CD4-positive, CD25-positive, alpha-beta regulatory T cell (primary cell): ENCODE measurements around the gene NOP9. TPM values are rescaled to one million over a fixed set of nuclear protein-coding genes. Genes with fewer than 3 reads are reported as not detected.

Experiments used
- ATAC-seq, 2 donors: fragments of 150-1000 bp; cut with Tn5 transposase; one replicate each; pipeline ENCODE4 v1.10.0; 2021; ENCODE audit warnings: low read depth in 2 of 2, moderate number of reproducible peaks in 2 of 2, moderate library complexity in 1 of 2
- DNase-seq, 3 donors: peaks; one replicate each; pipeline versions ENCODE4 v3.0.0 to v3.0.0-alpha.2; 2012 to 2022; ENCODE audit warnings: mixed read lengths in 1 of 3
- H3K27ac ChIP-seq: one replicate; pipeline ENCODE4 v1.7.0; 2013; ENCODE audit warnings: mild to moderate bottlenecking, low read length; ENCODE audit not compliant: insufficient read depth, poor library complexity, severe bottlenecking
- H3K27me3 ChIP-seq: one replicate; pipeline ENCODE4 v1.7.0; 2013; ENCODE audit warnings: low read length; ENCODE audit not compliant: control insufficient read depth, insufficient read depth
- H3K36me3 ChIP-seq: one replicate; pipeline ENCODE4 v1.7.0; 2013; ENCODE audit warnings: mild to moderate bottlenecking, low read length, moderate library complexity; ENCODE audit not compliant: control insufficient read depth, insufficient read depth
- H3K4me1 ChIP-seq: 2 replicates; pipeline ENCODE4 v1.7.0; 2013; ENCODE audit warnings: mild to moderate bottlenecking, low read length; ENCODE audit not compliant: insufficient read depth, control insufficient read depth, poor library complexity, severe bottlenecking
- H3K4me3 ChIP-seq: one replicate; pipeline ENCODE4 v1.7.0; 2013; ENCODE audit warnings: low read depth, mild to moderate bottlenecking, low read length, moderate library complexity
- H3K9me3 ChIP-seq, 2 experiments: 1 replicate in 1 of 2; 2 replicates in 1 of 2; pipeline ENCODE4 v1.7.0; 2013; ENCODE audit warnings: low read length in 2 of 2, mild to moderate bottlenecking in 1 of 2, moderate library complexity in 1 of 2; ENCODE audit not compliant: control insufficient read depth in 2 of 2
- H3K27ac Mint-ChIP-seq, 3 donors: one replicate each; pipeline ENCODE4 v1.8.0; 2020 to 2022; ENCODE audit warnings: mild to moderate bottlenecking in 3 of 3, mixed read lengths in 3 of 3, moderate library complexity in 2 of 3
- H3K27me3 Mint-ChIP-seq: one replicate; pipeline ENCODE4 v1.8.0; 2022; ENCODE audit warnings: mild to moderate bottlenecking, mixed read lengths
- H3K36me3 Mint-ChIP-seq: one replicate; pipeline ENCODE4 v1.8.0; 2020; ENCODE audit warnings: mixed read lengths
- H3K4me1 Mint-ChIP-seq, 4 donors: one replicate each; pipeline ENCODE4 v1.8.0; 2020 to 2022; ENCODE audit warnings: mixed read lengths in 4 of 4, mild to moderate bottlenecking in 1 of 4
- H3K4me3 Mint-ChIP-seq, 4 donors: one replicate each; pipeline ENCODE4 v1.8.0; 2020 to 2022; ENCODE audit warnings: mild to moderate bottlenecking in 4 of 4, mixed read lengths in 4 of 4, moderate library complexity in 3 of 4
- H3K9me3 Mint-ChIP-seq, 7 donors: one replicate each; pipeline ENCODE4 v1.8.0; 2020 to 2022; ENCODE audit warnings: mixed read lengths in 7 of 7, mild to moderate bottlenecking in 3 of 7, moderate library complexity in 2 of 7
- polyA plus RNA-seq, 4 donors: library from polyadenylated mRNA; unstranded; fragments of 300-500 nt; fragmentation: Illumina TruSeq; gene quantifications; one replicate each; pipeline ENCODE4 v1.2.3, GENCODE V29; 2021
- total RNA-seq: library from RNA; stranded (reverse); gene quantifications from one replicate; pipeline ENCODE4 v1.2.3, GENCODE V29; 2022

NOP9 gene
- total and polyA plus RNA-seq, 5 donors from 2014 or later: 1.3 to 30.0 (median 2.1) TPM

GRCh38 chr14:24313913-24314312 lies 14.3 kb downstream of the NOP9 start:
- H3K9me3 ChIP-seq: no peaks in the 10 kb centered on the region
- H3K36me3 ChIP-seq: no peaks in the 10 kb centered on the region
- H3K36me3 Mint-ChIP-seq: no peaks in the 10 kb centered on the region
- no peaks in the 10 kb centered on the region for H3K27me3 ChIP-seq
- H3K4me1 Mint-ChIP-seq: peaks cover 20 to 60% (median 45%) of the 10 kb centered on the region in 4 donors
- H3K27ac Mint-ChIP-seq: peak overlapping the region; percentile 78 to 90 (median 81)
- peak overlapping the region; percentile 21 for H3K4me3 ChIP-seq
- H3K27me3 Mint-ChIP-seq: no peaks in the 10 kb centered on the region
- H3K4me1 ChIP-seq: peaks cover 57% of the 10 kb centered on the region
- H3K9me3 Mint-ChIP-seq: no peaks in the 10 kb centered on the region
- no peak for ATAC-seq
- H3K27ac ChIP-seq: no peak overlapping the region
- peak overlapping the region; percentile 72 to 86 (median 84) for H3K4me3 Mint-ChIP-seq
- no peak for DNase-seq

GRCh38 chr14:24314377-24315193 lies 14.9 kb downstream of the NOP9 start:
- DNase-seq: peak in 1 of 3 donors; percentile 16
- H3K4me1 Mint-ChIP-seq: peaks cover 16 to 54% (median 39%) of the 10 kb centered on the region in 4 donors

GRCh38 chr14:24315243-24315806 lies 15.7 kb downstream of the NOP9 start:
- H3K9me3 ChIP-seq: no peaks in the 10 kb centered on the region
- H3K4me1 Mint-ChIP-seq: peaks cover 16 to 46% (median 39%) of the 10 kb centered on the region in 4 donors
- H3K36me3 Mint-ChIP-seq: no peaks in the 10 kb centered on the region
- H3K27ac ChIP-seq: no peak overlapping the region
- H3K4me3 Mint-ChIP-seq: peak overlapping the region in 2 of 4 donors; percentile 82 to 86
- H3K27me3 Mint-ChIP-seq: peaks cover 7% of the 10 kb centered on the region
- no peaks in the 10 kb centered on the region for H3K9me3 Mint-ChIP-seq
- H3K27ac Mint-ChIP-seq: peak overlapping the region in 2 of 3 donors; percentile 59 to 90
- DNase-seq (no peak), ATAC-seq (no peak)
- no peaks in the 10 kb centered on the region for H3K36me3 ChIP-seq
- no peak overlapping the region for H3K4me3 ChIP-seq
- peaks cover 44% of the 10 kb centered on the region for H3K4me1 ChIP-seq
- H3K27me3 ChIP-seq: no peaks in the 10 kb centered on the region

More at GRCh38 chr14:24314377-24315193, 14.9 kb downstream of the NOP9 start:
- Mint-ChIP-seq H3K27me3 (peaks cover 4% of the 10 kb centered on the region), H3K36me3 (no peaks in the 10 kb centered on the region), H3K4me3 (peak overlapping the region in 3 of 4 donors; percentile 72 to 86 (median 81)), H3K9me3 (no peaks in the 10 kb centered on the region), H3K27ac (peak overlapping the region; percentile 81 to 90 (median 90))
- H3K4me1 ChIP-seq: peaks cover 51% of the 10 kb centered on the region
- H3K4me3 ChIP-seq: peak overlapping the region; percentile 21
- no peak for ATAC-seq
- no peaks in the 10 kb centered on the region for H3K27me3 ChIP-seq
- no peak overlapping the region for H3K27ac ChIP-seq
- no peaks in the 10 kb centered on the region for H3K9me3 ChIP-seq
- no peaks in the 10 kb centered on the region for H3K36me3 ChIP-seq

- DNase-seq (no peak), ATAC-seq (no peak)
- H3K36me3 ChIP-seq: no peaks in the 10 kb centered on the region
- Mint-ChIP-seq H3K4me1 (peaks cover 16 to 44% (median 39%) of the 10 kb centered on the region in 4 donors), H3K27ac (peak overlapping the region; percentile 59 to 91 (median 90)), H3K4me3 (peak overlapping the region in 2 of 4 donors; percentile 82 to 86), H3K27me3 (peaks cover 7% of the 10 kb centered on the region), H3K36me3 (no peaks in the 10 kb centered on the region), H3K9me3 (no peaks in the 10 kb centered on the region)
- H3K27me3 ChIP-seq: no peaks in the 10 kb centered on the region
- no peaks in the 10 kb centered on the region for H3K9me3 ChIP-seq
- H3K27ac ChIP-seq: no peak overlapping the region
- no peak overlapping the region for H3K4me3 ChIP-seq
- H3K4me1 ChIP-seq: peaks cover 38% of the 10 kb centered on the region
Measured at GRCh38 chr14:24315807-24316596, 16.4 kb downstream of the NOP9 start.

- Histone ChIP-seq H3K4me1 (peaks cover 33% of the 10 kb centered on the region), H3K9me3 (no peaks in the 10 kb centered on the region), H3K27me3 (no peaks in the 10 kb centered on the region), H3K27ac (no peak overlapping the region), H3K4me3 (no peak overlapping the region), H3K36me3 (no peaks in the 10 kb centered on the region)
- H3K4me1 Mint-ChIP-seq: peaks cover 16 to 41% (median 38%) of the 10 kb centered on the region in 4 donors
- H3K27ac Mint-ChIP-seq: no peak overlapping the region
- peak overlapping the region in 1 of 4 donors; percentile 41 for H3K4me3 Mint-ChIP-seq
- no peaks in the 10 kb centered on the region for H3K36me3 Mint-ChIP-seq
- DNase-seq: no peak
- no peak for ATAC-seq
- H3K27me3 Mint-ChIP-seq: peaks cover 7% of the 10 kb centered on the region
- H3K9me3 Mint-ChIP-seq: no peaks in the 10 kb centered on the region
Measured at GRCh38 chr14:24316597-24316950, 16.9 kb downstream of the NOP9 start.

GRCh38 chr14:24317141-24317928 lies 17.7 kb downstream of the NOP9 start:
- no peaks in the 10 kb centered on the region for H3K9me3 Mint-ChIP-seq
- ATAC-seq (no peak), DNase-seq (no peak)
- Histone ChIP-seq H3K27ac (no peak overlapping the region), H3K4me3 (no peak overlapping the region), H3K9me3 (no peaks in the 10 kb centered on the region), H3K4me1 (peaks cover 25% of the 10 kb centered on the region), H3K27me3 (no peaks in the 10 kb centered on the region), H3K36me3 (no peaks in the 10 kb centered on the region)
- H3K4me3 Mint-ChIP-seq: peak overlapping the region in 2 of 4 donors; percentile 29 to 41
- H3K27me3 Mint-ChIP-seq: peaks cover 7% of the 10 kb centered on the region
- H3K4me1 Mint-ChIP-seq: peaks cover 11 to 34% (median 31%) of the 10 kb centered on the region in 4 donors
- H3K36me3 Mint-ChIP-seq: no peaks in the 10 kb centered on the region
- peak overlapping the region in 2 of 3 donors; percentile 54 to 76 for H3K27ac Mint-ChIP-seq
